Caco-2 (cell line): ENCODE results near the gene ATG4C. TPM values are rescaled to one million over a fixed set of nuclear protein-coding genes. Genes with fewer than 3 reads are reported as not detected.
A peak's percentile ranks its signal among the peaks of the same experiment; 100 is the strongest.

Experiments used
- BruUV-seq: library from RNA; stranded (reverse); fragments of 400-500 nt; replicated peaks from 2 replicates; lab custom pipeline; 2021; lab: Mats Ljungman, UMichigan
- CTCF ChIA-PET: fragments of 300-600 bp; sonication (Branson Sonifier 250); formaldehyde crosslinking; loops from one replicate; lab custom pipeline; 2022; ENCODE audit warnings: antibody characterized with exemption; lab: Charles Lee
- POLR2A ChIA-PET: fragments of 300-600 bp; sonication (Branson Sonifier 250); formaldehyde crosslinking; loops from one replicate; lab custom pipeline; 2022; ENCODE audit warnings: antibody characterized with exemption; lab: Charles Lee
- DNase-seq, 2 experiments: peaks; one replicate each; pipeline versions ENCODE4 v3.0.0 to v3.0.0-alpha.2; 2020 to 2022
- H3K27me3 ChIP-seq: replicated peaks from 2 replicates; pipeline ENCODE4 v1.6.0; 2011; ENCODE audit warnings: low read length; ENCODE audit not compliant: control insufficient read depth, insufficient read depth
- H3K36me3 ChIP-seq: 2 replicates; pipeline ENCODE4 v1.5.1; 2011; ENCODE audit warnings: low read length; ENCODE audit not compliant: control insufficient read depth, insufficient read depth
- H3K4me1 ChIP-seq: fragments of 250-450 bp; sonication (Bioruptor Pico); 2 replicates; pipeline ENCODE4 v1.5.1; 2020; ENCODE audit warnings: mild to moderate bottlenecking
- H3K4me3 ChIP-seq: 2 replicates; pipeline ENCODE4 v1.5.1; 2011; ENCODE audit warnings: low read depth, mild to moderate bottlenecking, control low read depth, low read length
- H3K9me3 ChIP-seq: fragments of 250-450 bp; sonication (Bioruptor Pico); 2 replicates; pipeline ENCODE4 v1.5.1; 2020; ENCODE audit warnings: mild to moderate bottlenecking, moderate library complexity
- H3K27ac Mint-ChIP-seq: one replicate; pipeline ENCODE4 v1.8.0; 2022; ENCODE audit warnings: mixed read lengths; ENCODE audit not compliant: unreplicated experiment
- H3K27me3 Mint-ChIP-seq: one replicate; pipeline ENCODE4 v1.8.0; 2022; ENCODE audit warnings: mixed read lengths; ENCODE audit not compliant: insufficient read depth, unreplicated experiment
- H3K36me3 Mint-ChIP-seq: one replicate; pipeline ENCODE4 v1.8.0; 2022; ENCODE audit warnings: mild to moderate bottlenecking, mixed read lengths; ENCODE audit not compliant: insufficient read depth, unreplicated experiment
- H3K4me1 Mint-ChIP-seq: one replicate; pipeline ENCODE4 v1.8.0; 2022; ENCODE audit warnings: low read depth, mixed read lengths; ENCODE audit not compliant: unreplicated experiment
- H3K4me3 Mint-ChIP-seq: one replicate; pipeline ENCODE4 v1.8.0; 2022; ENCODE audit warnings: mild to moderate bottlenecking, moderate library complexity, mixed read lengths; ENCODE audit not compliant: unreplicated experiment
- H3K9me3 Mint-ChIP-seq: one replicate; pipeline ENCODE4 v1.8.0; 2022; ENCODE audit warnings: mixed read lengths; ENCODE audit not compliant: unreplicated experiment
- intact Hi-C: fragments of 100-400 bp; cut with micrococcal nuclease; formaldehyde crosslinking; loops from one replicate; pipeline ENCODE4 v1.10.0; 2022; ENCODE audit not compliant: unreplicated experiment
- total RNA-seq: library from RNA; stranded (reverse); gene quantifications from 2 replicates; pipeline ENCODE4 v1.2.3, GENCODE V29; 2022
- TF ChIP-seq, protein P1 (sequence below), 2 experiments: fragments of 200-600 bp in 1 of 2; IDR thresholded peaks; 1 replicate in 1 of 2; 2 replicates in 1 of 2; pipeline versions ENCODE4 v1.5.1 to v1.8.0; 2011 to 2022; ENCODE audit warnings: antibody characterized with exemption in 1 of 2, control low read depth in 1 of 2, inconsistent platforms in 1 of 2, low read depth in 1 of 2, low read length in 1 of 2, mild to moderate bottlenecking in 1 of 2, moderate library complexity in 1 of 2; ENCODE audit not compliant: insufficient read depth in 1 of 2, severe bottlenecking in 1 of 2, unreplicated experiment in 1 of 2

The ATG4C gene
- total RNA-seq, 1 experiment from 2014 or later: 7.4 TPM

DNA sequence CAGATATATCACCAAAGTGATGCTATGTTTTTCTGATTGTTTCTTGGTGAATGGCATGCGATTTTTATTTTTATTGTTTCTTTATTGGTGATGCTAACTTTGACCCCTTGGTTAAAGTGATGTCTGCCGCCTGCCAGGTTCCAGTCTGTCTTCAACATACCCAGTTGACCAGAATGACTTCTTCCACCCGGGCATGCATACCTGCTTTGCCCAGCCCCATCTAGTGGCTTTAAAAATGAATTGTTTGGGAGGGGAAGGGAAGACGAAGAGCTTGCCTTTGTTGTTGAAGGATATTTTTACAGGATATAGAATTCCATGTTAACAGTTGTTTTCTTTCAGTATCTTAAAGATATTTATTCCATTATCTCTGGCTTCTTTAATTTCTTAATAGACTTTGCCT is 65.1 kb downstream of the ATG4C start:
- no peak overlapping the region for H3K27ac Mint-ChIP-seq
- ChIA-PET POLR2A (no interaction called here), CTCF (interaction anchor here (0.6 to 0.7 kb wide), 2 partner anchors 344 to 773 kb away, joined by 3 read pairs; no protein-coding TSS in a partner anchor)
- no peaks in the 10 kb centered on the region for H3K36me3 Mint-ChIP-seq
- DNase-seq: peak in 1 of 2 experiments; percentile 7
- no peaks in the 10 kb centered on the region for H3K4me1 Mint-ChIP-seq
- no peak overlapping the region for H3K4me3 ChIP-seq
- H3K27me3 Mint-ChIP-seq: no peaks in the 10 kb centered on the region
- BruUV-seq: no TSS peak
- no peaks in the 10 kb centered on the region for H3K9me3 ChIP-seq
- no peaks in the 10 kb centered on the region for H3K36me3 ChIP-seq
- H3K9me3 Mint-ChIP-seq: no peaks in the 10 kb centered on the region
- no peaks in the 10 kb centered on the region for H3K4me1 ChIP-seq
- H3K4me3 Mint-ChIP-seq: no peak overlapping the region
- no peaks in the 10 kb centered on the region for H3K27me3 ChIP-seq
- TF ChIP-seq, protein P1, sequence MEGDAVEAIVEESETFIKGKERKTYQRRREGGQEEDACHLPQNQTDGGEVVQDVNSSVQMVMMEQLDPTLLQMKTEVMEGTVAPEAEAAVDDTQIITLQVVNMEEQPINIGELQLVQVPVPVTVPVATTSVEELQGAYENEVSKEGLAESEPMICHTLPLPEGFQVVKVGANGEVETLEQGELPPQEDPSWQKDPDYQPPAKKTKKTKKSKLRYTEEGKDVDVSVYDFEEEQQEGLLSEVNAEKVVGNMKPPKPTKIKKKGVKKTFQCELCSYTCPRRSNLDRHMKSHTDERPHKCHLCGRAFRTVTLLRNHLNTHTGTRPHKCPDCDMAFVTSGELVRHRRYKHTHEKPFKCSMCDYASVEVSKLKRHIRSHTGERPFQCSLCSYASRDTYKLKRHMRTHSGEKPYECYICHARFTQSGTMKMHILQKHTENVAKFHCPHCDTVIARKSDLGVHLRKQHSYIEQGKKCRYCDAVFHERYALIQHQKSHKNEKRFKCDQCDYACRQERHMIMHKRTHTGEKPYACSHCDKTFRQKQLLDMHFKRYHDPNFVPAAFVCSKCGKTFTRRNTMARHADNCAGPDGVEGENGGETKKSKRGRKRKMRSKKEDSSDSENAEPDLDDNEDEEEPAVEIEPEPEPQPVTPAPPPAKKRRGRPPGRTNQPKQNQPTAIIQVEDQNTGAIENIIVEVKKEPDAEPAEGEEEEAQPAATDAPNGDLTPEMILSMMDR (IDR thresholded peaks at IDR 0.05; ENCODE audit: insufficient read depth in 1 of 2, low read depth in 1 of 2, low read length in 1 of 2, severe bottlenecking in 1 of 2, unreplicated experiment in 1 of 2): peak in 1 of 2 experiments; percentile 40
- intact Hi-C loops: loop anchor here (10.0 kb wide), 1 partner anchor 56 kb away; no protein-coding TSS in a partner anchor

DNA sequence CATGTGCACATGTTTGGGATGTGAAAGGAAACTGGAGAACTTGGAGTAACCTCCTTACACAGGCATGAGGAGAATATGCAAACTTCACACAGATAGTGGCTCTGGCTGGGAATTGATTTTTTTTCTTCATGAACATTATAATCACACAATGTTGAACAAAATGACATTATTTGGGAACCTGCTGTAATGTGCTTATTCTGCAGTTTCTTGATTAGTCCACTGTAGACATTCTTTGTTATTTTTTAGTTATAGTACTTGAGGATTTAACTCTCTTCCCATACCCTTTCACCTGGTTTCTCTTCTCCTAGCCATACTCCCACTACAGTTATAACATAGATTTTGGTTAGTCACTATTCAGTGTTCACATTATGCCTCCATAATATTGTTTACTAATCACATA is 68.3 kb downstream of the ATG4C start:
- intact Hi-C loops: no loop called here
- no peak overlapping the region for H3K4me3 Mint-ChIP-seq
- no peaks in the 10 kb centered on the region for H3K27me3 Mint-ChIP-seq
- TF ChIP-seq, protein P1 (IDR thresholded peaks at IDR 0.05; ENCODE audit: insufficient read depth in 1 of 2, low read depth in 1 of 2, low read length in 1 of 2, severe bottlenecking in 1 of 2, unreplicated experiment in 1 of 2): no peak
- H3K36me3 Mint-ChIP-seq: no peaks in the 10 kb centered on the region
- no peak overlapping the region for H3K27ac Mint-ChIP-seq
- DNase-seq: no peak
- CTCF ChIA-PET: no interaction called here
- no peak overlapping the region for H3K4me3 ChIP-seq
- POLR2A ChIA-PET: interaction anchor here (0.7 kb wide), 1 partner anchor 1003 kb away, joined by 3 read pairs; no protein-coding TSS in a partner anchor
- H3K9me3 ChIP-seq: no peaks in the 10 kb centered on the region
- H3K4me1 Mint-ChIP-seq: no peaks in the 10 kb centered on the region
- no peaks in the 10 kb centered on the region for H3K4me1 ChIP-seq
- H3K27me3 ChIP-seq: no peaks in the 10 kb centered on the region
- no TSS peak for BruUV-seq
- H3K9me3 Mint-ChIP-seq: no peaks in the 10 kb centered on the region
- H3K36me3 ChIP-seq: no peaks in the 10 kb centered on the region

DNA sequence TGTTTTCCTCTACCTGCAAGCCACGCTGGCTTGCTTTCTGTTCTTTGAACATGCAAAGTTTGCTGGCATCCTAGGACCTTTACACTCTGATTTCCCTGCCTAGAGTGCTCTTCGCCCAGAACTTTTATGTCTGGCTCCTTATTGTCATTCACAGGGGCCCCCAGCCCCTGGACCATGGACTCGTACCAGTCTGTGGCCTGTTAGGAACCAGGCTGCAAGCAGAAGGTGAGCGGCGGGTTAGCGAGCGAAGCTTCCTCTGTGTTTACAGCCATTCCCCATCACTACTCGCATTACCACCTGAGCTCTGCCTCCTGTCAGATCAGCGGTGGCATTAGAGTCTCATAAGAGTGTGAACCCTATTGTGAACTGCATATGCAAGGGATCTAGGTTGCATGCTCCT is 73.0 kb downstream of the ATG4C start:
- BruUV-seq: no TSS peak
- CTCF ChIA-PET: no interaction called here

More for the DNA sequence above, 73.0 kb downstream of the ATG4C start:
- no peaks in the 10 kb centered on the region for H3K9me3 Mint-ChIP-seq
- Histone ChIP-seq H3K36me3 (no peaks in the 10 kb centered on the region), H3K4me1 (no peaks in the 10 kb centered on the region), H3K4me3 (no peak overlapping the region), H3K27me3 (no peaks in the 10 kb centered on the region), H3K9me3 (no peaks in the 10 kb centered on the region)
- no peak overlapping the region for H3K27ac Mint-ChIP-seq
- DNase-seq: no peak
- H3K27me3 Mint-ChIP-seq: no peaks in the 10 kb centered on the region
- intact Hi-C loops: no loop called here
- POLR2A ChIA-PET: no interaction called here
- no peaks in the 10 kb centered on the region for H3K36me3 Mint-ChIP-seq
- H3K4me3 Mint-ChIP-seq: no peak overlapping the region
- no peaks in the 10 kb centered on the region for H3K4me1 Mint-ChIP-seq
- TF ChIP-seq, protein P1 (IDR thresholded peaks at IDR 0.05; ENCODE audit: insufficient read depth in 1 of 2, low read depth in 1 of 2, low read length in 1 of 2, severe bottlenecking in 1 of 2, unreplicated experiment in 1 of 2): no peak
